Measurements from ENCODE around the gene DEPDC1.

The DEPDC1 gene

DNA sequence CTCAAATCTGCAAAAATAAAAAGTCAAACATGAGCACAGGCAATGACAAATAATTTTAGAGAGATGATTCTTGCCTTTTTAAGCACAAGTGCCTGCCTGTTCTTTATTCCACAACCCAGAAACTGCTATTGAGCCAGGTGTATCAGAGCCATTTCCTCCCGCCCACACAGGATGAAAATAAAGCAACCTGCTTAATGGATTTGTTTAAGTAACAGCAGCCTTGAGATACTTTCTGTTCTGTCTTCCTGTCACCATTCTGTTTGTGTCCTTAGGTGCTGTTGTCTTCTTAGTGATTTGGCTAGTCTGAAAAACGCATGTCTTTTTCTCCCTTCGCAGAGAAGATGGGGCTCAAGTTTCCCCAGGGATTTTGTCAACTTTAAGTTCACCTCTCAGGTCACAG lies 58.6 kb downstream of the DEPDC1 start:
- H3K4me1 ChIP-seq (ENCODE audit: control insufficient read depth in 1 of 2, insufficient read depth in 2 of 2, low read length in 2 of 2): no peaks in the 10 kb centered on the region
- DNase-seq: no peak
- H3K4me3 ChIP-seq (ENCODE audit: low read depth, low read length): no peak overlapping the region
- no peak overlapping the region for H2AK5ac ChIP-seq (ENCODE audit: low read length)
- H3K23ac ChIP-seq (ENCODE audit: low read length): no peak overlapping the region
- H3K27ac ChIP-seq (ENCODE audit: low read depth, low read length): no peak overlapping the region
- no peak overlapping the region for H3K18ac ChIP-seq (ENCODE audit: low read length)
- H3K27me3 ChIP-seq (ENCODE audit: insufficient read depth, low read length): no peaks in the 10 kb centered on the region
- H4K91ac ChIP-seq (ENCODE audit: low read depth, low read length): no peak overlapping the region
- no peak overlapping the region for H3K4me2 ChIP-seq (ENCODE audit: low read length)
- no peak overlapping the region for H3K9ac ChIP-seq (ENCODE audit: low read length)
- H3K4ac ChIP-seq (ENCODE audit: low read depth, low read length): no peak overlapping the region
- no peak overlapping the region for H2BK5ac ChIP-seq (ENCODE audit: low read depth, low read length, poor library complexity)
- H4K8ac ChIP-seq (ENCODE audit: low read depth, low read length): no peak overlapping the region
- no peak overlapping the region for H2BK12ac ChIP-seq (ENCODE audit: low read length)
- no CpG with 5 or more reads among the region's 3 CpGs for WGBS (ENCODE audit: extremely low coverage, insufficient coverage, insufficient read length)
- H3K79me1 ChIP-seq (ENCODE audit: low read length): no peaks in the 10 kb centered on the region
- no peak overlapping the region for H4K12ac ChIP-seq (ENCODE audit: low read depth, low read length)
- no peak overlapping the region for H2BK120ac ChIP-seq (ENCODE audit: insufficient read depth, low read length, poor library complexity)
- no peaks in the 10 kb centered on the region for H3K9me3 ChIP-seq (ENCODE audit: insufficient read depth, low read depth, low read length)
- H3K79me2 ChIP-seq (ENCODE audit: control insufficient read depth, insufficient read depth, low read length, poor library complexity): no peaks in the 10 kb centered on the region
- H3K36me3 ChIP-seq (ENCODE audit: control insufficient read depth in 1 of 2, insufficient read depth in 2 of 2, low read length in 2 of 2): no peaks in the 10 kb centered on the region
- H2AFZ ChIP-seq (ENCODE audit: insufficient read depth, low read length, poor library complexity): no peak overlapping the region
- no peak overlapping the region for H3K14ac ChIP-seq (ENCODE audit: low read length)

DNA sequence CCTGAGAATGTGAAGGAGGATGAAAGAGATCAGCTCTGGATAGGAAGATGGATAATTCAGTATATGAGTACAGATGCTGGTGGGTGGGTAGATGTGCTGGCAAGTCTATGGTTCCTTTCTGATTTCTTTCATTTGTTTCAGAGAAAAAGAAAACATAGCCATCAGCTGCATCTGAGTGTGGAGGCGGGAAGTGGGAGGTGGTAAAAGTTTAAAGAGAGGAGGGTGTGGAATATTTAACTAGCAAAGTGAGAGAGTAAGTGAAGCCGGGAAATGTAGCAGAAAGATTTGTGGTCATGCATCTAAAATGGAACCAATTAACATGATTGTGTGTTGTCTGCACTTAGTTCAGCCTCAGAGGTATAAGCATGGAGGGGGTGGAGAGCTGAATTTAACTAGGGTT lies 63.5 kb downstream of the DEPDC1 start:
- no peak overlapping the region for H2BK120ac ChIP-seq (ENCODE audit: insufficient read depth, low read length, poor library complexity)
- no peaks in the 10 kb centered on the region for H3K79me1 ChIP-seq (ENCODE audit: low read length)
- no peak overlapping the region for H3K14ac ChIP-seq (ENCODE audit: low read length)

DNA sequence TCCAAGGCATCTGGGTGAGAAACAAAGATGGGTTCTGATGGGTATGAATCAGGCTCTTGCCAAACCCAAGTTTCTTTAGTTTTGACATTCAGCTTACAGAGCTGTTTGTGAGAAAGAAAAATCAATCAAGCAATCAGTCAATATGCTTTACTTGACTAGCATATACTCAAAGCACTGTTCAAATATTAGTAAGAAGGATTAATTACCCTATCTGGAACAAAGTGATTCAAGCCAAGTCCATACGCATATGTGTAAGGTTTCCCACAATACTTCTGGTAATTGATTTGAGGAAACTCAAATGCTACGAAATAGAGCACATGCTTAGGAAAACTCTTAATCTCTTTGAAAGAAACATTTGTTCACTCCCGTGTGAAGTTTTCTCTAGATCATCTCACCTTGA lies 65.8 kb downstream of the DEPDC1 start:
- Histone ChIP-seq H3K79me2 (ENCODE audit: control insufficient read depth, insufficient read depth, low read length, poor library complexity) (no peaks in the 10 kb centered on the region), H3K14ac (ENCODE audit: low read length) (no peak overlapping the region), H2AFZ (ENCODE audit: insufficient read depth, low read length, poor library complexity) (no peak overlapping the region), H3K36me3 (ENCODE audit: control insufficient read depth in 1 of 2, insufficient read depth in 2 of 2, low read length in 2 of 2) (no peaks in the 10 kb centered on the region), H3K79me1 (ENCODE audit: low read length) (no peaks in the 10 kb centered on the region), H2BK120ac (ENCODE audit: insufficient read depth, low read length, poor library complexity) (no peak overlapping the region), H3K4me2 (ENCODE audit: low read length) (no peak overlapping the region), H2BK5ac (ENCODE audit: low read depth, low read length, poor library complexity) (no peak overlapping the region), H4K12ac (ENCODE audit: low read depth, low read length) (no peak overlapping the region), H3K4me3 (ENCODE audit: low read depth, low read length) (no peak overlapping the region), H3K4ac (ENCODE audit: low read depth, low read length) (no peak overlapping the region), H3K27me3 (ENCODE audit: insufficient read depth, low read length) (no peaks in the 10 kb centered on the region), H2AK5ac (ENCODE audit: low read length) (no peak overlapping the region), H4K8ac (ENCODE audit: low read depth, low read length) (no peak overlapping the region), H3K27ac (ENCODE audit: low read depth, low read length) (no peak overlapping the region), H2BK12ac (ENCODE audit: low read length) (no peak overlapping the region), H3K4me1 (ENCODE audit: control insufficient read depth in 1 of 2, insufficient read depth in 2 of 2, low read length in 2 of 2) (no peaks in the 10 kb centered on the region), H3K9me3 (ENCODE audit: insufficient read depth, low read depth, low read length) (peaks cover 1% of the 10 kb centered on the region), H3K9ac (ENCODE audit: low read length) (no peak overlapping the region), H3K23ac (ENCODE audit: low read length) (no peak overlapping the region), H3K18ac (ENCODE audit: low read length) (no peak overlapping the region), H4K91ac (ENCODE audit: low read depth, low read length) (no peak overlapping the region)
- no CpG with 5 or more reads among the region's 3 CpGs for WGBS (ENCODE audit: extremely low coverage, insufficient coverage, insufficient read length)
- DNase-seq: no peak

More for the DNA sequence above, 63.5 kb downstream of the DEPDC1 start:
- Histone ChIP-seq H2AK5ac (ENCODE audit: low read length) (no peak overlapping the region), H4K91ac (ENCODE audit: low read depth, low read length) (no peak overlapping the region), H3K9me3 (ENCODE audit: insufficient read depth, low read depth, low read length) (peaks cover 1% of the 10 kb centered on the region), H3K4me1 (ENCODE audit: control insufficient read depth in 1 of 2, insufficient read depth in 2 of 2, low read length in 2 of 2) (no peaks in the 10 kb centered on the region), H3K4me3 (ENCODE audit: low read depth, low read length) (no peak overlapping the region), H2BK12ac (ENCODE audit: low read length) (no peak overlapping the region), H4K12ac (ENCODE audit: low read depth, low read length) (no peak overlapping the region), H3K36me3 (ENCODE audit: control insufficient read depth in 1 of 2, insufficient read depth in 2 of 2, low read length in 2 of 2) (no peaks in the 10 kb centered on the region), H3K4ac (ENCODE audit: low read depth, low read length) (no peak overlapping the region), H4K8ac (ENCODE audit: low read depth, low read length) (no peak overlapping the region), H3K27me3 (ENCODE audit: insufficient read depth, low read length) (no peaks in the 10 kb centered on the region), H3K23ac (ENCODE audit: low read length) (no peak overlapping the region), H3K9ac (ENCODE audit: low read length) (no peak overlapping the region), H2AFZ (ENCODE audit: insufficient read depth, low read length, poor library complexity) (no peak overlapping the region), H3K79me2 (ENCODE audit: control insufficient read depth, insufficient read depth, low read length, poor library complexity) (no peaks in the 10 kb centered on the region), H3K18ac (ENCODE audit: low read length) (no peak overlapping the region), H3K4me2 (ENCODE audit: low read length) (no peak overlapping the region), H2BK5ac (ENCODE audit: low read depth, low read length, poor library complexity) (no peak overlapping the region), H3K27ac (ENCODE audit: low read depth, low read length) (no peak overlapping the region)
- no peak for DNase-seq
- no CpG with 5 or more reads among the region's 2 CpGs for WGBS (ENCODE audit: extremely low coverage, insufficient coverage, insufficient read length)

DNA sequence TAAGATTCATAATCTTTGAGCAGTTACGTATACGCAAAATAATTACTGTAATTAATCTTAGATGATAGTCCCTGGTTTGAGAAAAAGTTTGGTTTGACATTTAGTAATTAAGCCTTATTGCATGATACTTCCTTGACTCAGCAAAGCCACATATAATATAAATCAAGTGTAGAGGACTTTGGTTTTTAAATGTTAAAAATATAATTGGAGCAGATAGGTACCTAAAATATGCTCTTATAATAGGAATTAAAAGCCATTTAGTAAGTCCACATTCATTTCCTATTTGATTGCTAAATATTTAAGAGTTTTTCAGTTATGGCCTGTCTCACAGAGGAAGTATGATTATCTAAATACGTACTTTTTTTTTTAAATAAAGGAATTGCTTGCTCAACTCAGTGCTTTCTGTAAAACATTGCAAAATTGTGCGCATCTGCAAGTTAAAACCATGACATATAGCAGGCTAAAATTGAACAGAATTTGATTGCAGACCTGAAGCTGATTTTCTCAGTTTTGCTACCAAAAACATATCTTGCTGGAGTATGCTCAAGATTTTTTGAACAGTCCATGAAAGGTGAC lies 67.6 kb downstream of the DEPDC1 start:
- H2AFZ ChIP-seq (ENCODE audit: insufficient read depth, low read length, poor library complexity): no peak overlapping the region
- no peak overlapping the region for H2BK120ac ChIP-seq (ENCODE audit: insufficient read depth, low read length, poor library complexity)
- H3K4me3 ChIP-seq (ENCODE audit: low read depth, low read length): no peak overlapping the region
- no peak overlapping the region for H4K12ac ChIP-seq (ENCODE audit: low read depth, low read length)
- H3K23ac ChIP-seq (ENCODE audit: low read length): no peak overlapping the region
- no CpG with 5 or more reads among the region's 4 CpGs for WGBS (ENCODE audit: extremely low coverage, insufficient coverage, insufficient read length)
- peaks cover 1% of the 10 kb centered on the region for H3K9me3 ChIP-seq (ENCODE audit: insufficient read depth, low read depth, low read length)
- no peak overlapping the region for H4K8ac ChIP-seq (ENCODE audit: low read depth, low read length)
- no peak overlapping the region for H4K91ac ChIP-seq (ENCODE audit: low read depth, low read length)
- no peaks in the 10 kb centered on the region for H3K36me3 ChIP-seq (ENCODE audit: control insufficient read depth in 1 of 2, insufficient read depth in 2 of 2, low read length in 2 of 2)
- no peaks in the 10 kb centered on the region for H3K79me2 ChIP-seq (ENCODE audit: control insufficient read depth, insufficient read depth, low read length, poor library complexity)
- no peak overlapping the region for H3K18ac ChIP-seq (ENCODE audit: low read length)
- H3K9ac ChIP-seq (ENCODE audit: low read length): no peak overlapping the region
- H3K4me2 ChIP-seq (ENCODE audit: low read length): no peak overlapping the region
- no peak overlapping the region for H3K27ac ChIP-seq (ENCODE audit: low read depth, low read length)
- DNase-seq: no peak
- H2BK5ac ChIP-seq (ENCODE audit: low read depth, low read length, poor library complexity): no peak overlapping the region
- H3K27me3 ChIP-seq (ENCODE audit: insufficient read depth, low read length): no peaks in the 10 kb centered on the region
- H2BK12ac ChIP-seq (ENCODE audit: low read length): no peak overlapping the region
- H3K79me1 ChIP-seq (ENCODE audit: low read length): no peaks in the 10 kb centered on the region
- H3K4me1 ChIP-seq (ENCODE audit: control insufficient read depth in 1 of 2, insufficient read depth in 2 of 2, low read length in 2 of 2): no peaks in the 10 kb centered on the region
- no peak overlapping the region for H3K4ac ChIP-seq (ENCODE audit: low read depth, low read length)
- H2AK5ac ChIP-seq (ENCODE audit: low read length): no peak overlapping the region
- H3K14ac ChIP-seq (ENCODE audit: low read length): no peak overlapping the region
